Ascending aorta (tissue), 2 donors: ENCODE data around the gene TFPT. TPM values are rescaled to one million over a fixed set of nuclear protein-coding genes. Genes with fewer than 3 reads are reported as not detected.

Experiments
- DNase-seq, 2 donors: peaks; one replicate each; pipeline ENCODE4 v3.0.0-alpha.2; 2019; ENCODE audit warnings: low spot score in 2 of 2
- H3K27ac ChIP-seq, 2 donors: fragments of 200-600 bp; sonication (generic); one replicate each; pipeline ENCODE4 v1.5.1; 2016 to 2017; ENCODE audit warnings: mild to moderate bottlenecking in 1 of 2
- H3K27me3 ChIP-seq: fragments of 200-600 bp; sonication (generic); one replicate; pipeline ENCODE4 v1.5.1; 2017
- H3K36me3 ChIP-seq, 2 donors: fragments of 200-600 bp; sonication (generic); one replicate each; pipeline ENCODE4 v1.5.1; 2016
- H3K4me1 ChIP-seq, 2 donors: fragments of 200-600 bp; sonication (generic); one replicate each; pipeline ENCODE4 v1.5.1; 2016 to 2017; ENCODE audit warnings: mild to moderate bottlenecking in 1 of 2
- H3K4me3 ChIP-seq, 2 donors: fragments of 200-600 bp; sonication (generic); one replicate each; pipeline ENCODE4 v1.5.1; 2016 to 2017; ENCODE audit warnings: mild to moderate bottlenecking in 1 of 2
- H3K9me3 ChIP-seq, 2 donors: fragments of 200-600 bp; sonication (generic); one replicate each; pipeline ENCODE4 v1.5.1; 2016
- CTCF ChIP-seq, 3 experiments: fragments of 200-600 bp in 2 of 3; fragments of 450-650 bp in 1 of 3; sonication (generic) in 2 of 3; IDR thresholded peaks; one replicate each; pipeline ENCODE4 v1.5.1; 2016 to 2019; ENCODE audit warnings: antibody characterized with exemption in 3 of 3, mild to moderate bottlenecking in 1 of 3, moderate library complexity in 1 of 3
- intact Hi-C: fragments of 100-400 bp; cut with DNase I; formaldehyde crosslinking; loops from one replicate; pipeline ENCODE4 v1.15.1; 2023
- total RNA-seq: library from RNA; depleted of rRNA; stranded (reverse); fragments of >200 nt; gene quantifications from one replicate; pipeline ENCODE4 v1.1.0, GENCODE V29; 2016

The TFPT gene
- total RNA-seq, 1 donor from 2014 or later, result 10.6 TPM

GRCh38 chr19:54156953-54157352 is 41.5 kb upstream of the TFPT start:
- peaks cover 15 to 20% of the 10 kb centered on the region in 2 donors for H3K4me1 ChIP-seq

DNA sequence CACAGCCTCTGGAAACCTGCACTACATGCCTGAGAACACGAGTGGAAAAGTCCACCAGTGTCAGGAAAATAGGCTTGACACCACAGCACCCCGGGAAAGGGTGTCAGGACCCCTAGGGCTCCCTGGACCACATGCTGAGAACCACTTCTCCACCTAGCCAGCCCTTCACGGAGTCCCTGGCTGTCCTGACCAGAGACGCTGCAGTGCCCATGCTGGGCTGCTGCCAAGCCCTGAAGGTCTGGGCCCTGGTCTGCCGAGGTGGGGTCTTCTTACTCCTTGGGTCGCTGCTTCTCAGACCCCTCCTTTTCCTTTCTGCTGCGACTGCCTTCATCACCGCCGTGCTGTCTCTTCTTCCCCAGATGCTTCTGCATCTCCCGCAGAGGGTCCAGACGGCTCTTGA is 41.0 kb upstream of the TFPT start:
- Histone ChIP-seq H3K9me3 (no peaks in the 10 kb centered on the region), H3K27me3 (no peaks in the 10 kb centered on the region), H3K4me1 (peaks cover 15 to 17% of the 10 kb centered on the region in 2 donors), H3K27ac (no peak overlapping the region), H3K4me3 (no peak overlapping the region), H3K36me3 (peaks cover 65% of the 10 kb centered on the region in 2 donors)
- intact Hi-C loops, result no loop called here
- no peak for DNase-seq
- no peak for TF ChIP-seq CTCF (IDR thresholded peaks at IDR 0.05)

More at GRCh38 chr19:54156953-54157352, 41.5 kb upstream of the TFPT start:
- Histone ChIP-seq H3K4me3 (no peak overlapping the region), H3K9me3 (no peaks in the 10 kb centered on the region), H3K36me3 (peaks cover 60 to 61% of the 10 kb centered on the region in 2 donors), H3K27ac (no peak overlapping the region), H3K27me3 (no peaks in the 10 kb centered on the region)
- no peak for TF ChIP-seq CTCF (IDR thresholded peaks at IDR 0.05)
- intact Hi-C loops, result no loop called here
- no peak for DNase-seq

- TF ChIP-seq CTCF (IDR thresholded peaks at IDR 0.05), result no peak
- intact Hi-C loops, result no loop called here
Observed at GRCh38 chr19:54155694-54156093, 40.2 kb upstream of the TFPT start.

DNA sequence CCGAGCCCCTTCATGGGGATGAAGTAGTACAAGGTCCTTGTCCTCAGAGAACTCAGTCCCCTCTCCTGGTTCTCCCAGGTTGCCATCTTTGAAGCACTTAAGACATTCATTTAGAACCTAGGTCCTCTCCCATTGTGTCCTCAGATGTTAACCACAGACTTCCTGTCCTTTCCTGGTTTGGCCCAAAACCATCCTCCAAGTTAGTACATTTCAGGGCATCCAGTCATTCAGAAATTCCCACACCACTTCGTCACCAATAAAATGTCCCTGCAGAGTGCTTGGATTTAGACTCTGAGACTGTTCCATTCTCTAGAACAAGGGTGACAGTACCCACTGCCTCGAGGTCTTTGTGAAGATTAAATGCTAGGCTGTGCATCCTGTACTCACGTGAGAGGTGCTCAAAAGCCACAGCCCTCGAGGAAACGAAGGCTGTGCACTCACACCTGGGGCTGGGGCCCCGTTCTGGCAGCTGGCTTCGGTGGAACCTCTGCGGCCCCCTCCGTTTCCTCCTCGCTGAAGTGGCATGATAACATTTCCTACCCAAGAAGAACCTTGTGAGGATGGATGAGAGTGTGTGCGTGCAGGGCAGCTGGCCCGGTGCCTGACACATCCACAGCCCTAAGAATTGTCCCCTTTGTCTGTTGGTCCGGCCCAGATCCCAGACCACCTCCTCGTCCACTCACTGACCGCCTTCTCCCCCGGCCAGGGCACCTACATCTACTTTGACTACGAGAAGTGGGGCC is 39.3 kb upstream of the TFPT start:
- Histone ChIP-seq H3K4me3 (no peak overlapping the region), H3K9me3 (no peaks in the 10 kb centered on the region), H3K4me1 (peaks cover 8 to 10% of the 10 kb centered on the region in 2 donors), H3K27ac (no peak overlapping the region), H3K27me3 (no peaks in the 10 kb centered on the region), H3K36me3 (peaks cover 77 to 79% of the 10 kb centered on the region in 2 donors)
- no peak for DNase-seq
- no peak for TF ChIP-seq CTCF (IDR thresholded peaks at IDR 0.05)
- intact Hi-C loops, result no loop called here

More at GRCh38 chr19:54155694-54156093, 40.2 kb upstream of the TFPT start:
- H3K4me3 ChIP-seq, result no peak overlapping the region
- H3K9me3 ChIP-seq, result no peaks in the 10 kb centered on the region
- H3K27ac ChIP-seq, result no peak overlapping the region
- no peaks in the 10 kb centered on the region for H3K27me3 ChIP-seq
- peaks cover 70 to 71% of the 10 kb centered on the region in 2 donors for H3K36me3 ChIP-seq
- no peak for DNase-seq
- peaks cover 14 to 16% of the 10 kb centered on the region in 2 donors for H3K4me1 ChIP-seq

DNA sequence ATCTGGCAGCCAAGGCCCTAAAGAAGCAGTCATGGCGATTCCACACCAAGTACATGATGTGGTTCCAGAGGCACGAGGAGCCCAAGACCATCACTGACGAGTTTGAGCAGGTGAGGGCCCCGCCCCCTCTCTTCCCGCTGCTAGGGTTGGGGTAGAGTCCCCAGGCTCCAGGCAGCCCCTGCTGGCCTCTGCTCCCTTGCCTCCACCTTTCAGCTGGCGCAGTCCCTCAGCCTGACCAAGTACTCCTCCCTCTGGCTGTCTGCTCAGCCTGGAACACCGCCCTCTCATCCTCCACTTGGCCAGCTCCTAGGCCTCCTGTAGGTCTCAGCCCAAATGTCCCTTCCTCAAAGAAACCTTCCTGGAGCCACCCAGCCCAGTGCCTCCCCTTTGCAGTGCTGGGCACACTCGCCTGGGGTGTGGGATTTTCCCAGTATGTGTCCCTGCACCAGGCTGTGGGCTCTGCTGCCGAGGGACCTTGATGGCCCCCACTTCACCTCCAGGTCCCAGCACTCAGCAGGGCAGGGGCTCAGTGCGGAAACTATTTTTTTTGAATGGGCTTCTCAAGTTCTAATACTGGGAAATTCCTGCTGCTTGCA is 38.4 kb upstream of the TFPT start:
- no peak for DNase-seq
- H3K4me1 ChIP-seq, result peaks cover 6 to 8% of the 10 kb centered on the region in 2 donors
- no peak overlapping the region for H3K27ac ChIP-seq
- H3K27me3 ChIP-seq, result no peaks in the 10 kb centered on the region
- intact Hi-C loops, result no loop called here
- no peaks in the 10 kb centered on the region for H3K9me3 ChIP-seq
- no peak overlapping the region for H3K4me3 ChIP-seq
- peaks cover 86 to 88% of the 10 kb centered on the region in 2 donors for H3K36me3 ChIP-seq
- no peak for TF ChIP-seq CTCF (IDR thresholded peaks at IDR 0.05)
